Measurements from ENCODE around the gene SLC1A3.

GRCh38 chr5:36669015-36669651, 62.7 kb downstream of the SLC1A3 start:
- TF ChIP-seq ZNF274 (IDR thresholded peaks at IDR 0.05; ENCODE audit: low read depth, low read length) (no peak), SUZ12 (IDR thresholded peaks at IDR 0.05; ENCODE audit: extremely low read depth, insufficient read depth, insufficient read length) (no peak)
